NCI-H1105 (cell line): ENCODE results near the gene HIF1A.
A peak's percentile ranks its signal among the peaks of the same experiment; 100 is the strongest.
"Not testable (repeated sequence)": the region's sequence is repeated elsewhere in the genome, so short reads cannot be mapped to it uniquely, and the experiment has no call there.

ENCODE experiments used
- DNase-seq: peaks from one replicate; lab custom pipeline; 2025; lab: John Stamatoyannopoulos, UW

The HIF1A gene

GRCh38 chr14:61673305-61673704 is 22.0 kb upstream of the HIF1A start:
- DNase-seq = no peak

- DNase-seq = no peak
Observed at GRCh38 chr14:61675291-61675690, 20.0 kb upstream of the HIF1A start.

- no peak for DNase-seq
Observed at GRCh38 chr14:61677479-61677878, 17.8 kb upstream of the HIF1A start.

DNA sequence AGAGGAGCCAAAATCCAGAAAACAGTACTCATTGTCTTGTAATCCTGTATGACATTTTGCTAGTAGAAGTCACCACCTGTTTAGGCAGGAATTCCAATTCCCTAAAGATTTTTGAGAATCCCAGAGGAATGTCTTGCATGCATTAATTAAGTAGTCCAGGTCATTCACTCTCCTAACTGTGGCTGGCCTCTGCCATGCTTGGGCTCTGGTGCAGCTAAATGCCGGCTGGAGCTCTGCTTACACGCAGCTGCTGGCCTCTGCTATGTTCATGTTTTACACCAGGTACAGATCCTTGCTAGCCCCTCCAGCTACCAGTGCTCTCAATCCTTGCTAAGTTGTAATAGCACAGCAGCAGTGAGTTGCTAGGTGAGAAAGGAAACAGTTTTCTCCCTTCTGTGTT is 16.3 kb upstream of the HIF1A start:
- no peak for DNase-seq

- no peak for DNase-seq
Observed at GRCh38 chr14:61681413-61681812, 13.9 kb upstream of the HIF1A start.

DNA sequence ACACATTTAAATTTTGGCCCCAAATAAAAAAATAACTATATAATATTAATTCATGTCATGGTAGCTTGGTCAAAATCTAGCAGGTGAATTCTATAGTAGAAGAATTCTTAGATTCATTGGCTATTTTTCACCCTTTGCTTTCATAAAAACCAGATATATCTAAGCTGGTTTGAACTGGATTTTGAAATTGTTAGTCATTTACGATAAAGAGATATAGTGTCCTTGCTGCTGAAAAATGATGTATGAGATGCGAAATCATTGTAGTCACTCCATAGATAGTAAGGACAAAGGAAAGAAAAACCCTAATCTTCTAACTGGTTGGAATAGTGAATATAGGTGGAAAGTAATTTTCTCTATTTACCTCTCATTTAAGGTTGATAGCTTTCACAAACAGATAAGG is 12.2 kb upstream of the HIF1A start:
- DNase-seq = no peak

DNA sequence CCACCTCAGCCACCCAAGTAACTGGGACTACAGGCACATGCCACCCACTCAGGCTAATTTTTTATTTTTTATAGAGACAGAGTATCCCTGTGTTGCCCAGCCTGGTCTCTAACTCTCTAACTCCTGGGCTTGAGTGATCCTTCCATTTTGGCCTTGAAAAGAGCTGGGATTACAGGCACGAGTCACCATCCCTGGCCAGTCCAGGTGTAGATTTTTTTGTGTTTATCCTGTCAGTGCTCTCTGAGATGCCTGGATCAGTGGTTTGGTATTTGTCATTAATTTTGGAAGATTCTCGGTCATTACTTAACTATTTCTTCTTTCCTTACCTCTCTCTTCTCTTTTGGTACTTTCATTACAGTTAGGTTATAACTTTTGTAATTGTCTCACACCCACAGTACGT is 5.3 kb upstream of the HIF1A start:
- no peak for DNase-seq

GRCh38 chr14:61690982-61691381 is 4.3 kb upstream of the HIF1A start:
- DNase-seq = no peak

DNA sequence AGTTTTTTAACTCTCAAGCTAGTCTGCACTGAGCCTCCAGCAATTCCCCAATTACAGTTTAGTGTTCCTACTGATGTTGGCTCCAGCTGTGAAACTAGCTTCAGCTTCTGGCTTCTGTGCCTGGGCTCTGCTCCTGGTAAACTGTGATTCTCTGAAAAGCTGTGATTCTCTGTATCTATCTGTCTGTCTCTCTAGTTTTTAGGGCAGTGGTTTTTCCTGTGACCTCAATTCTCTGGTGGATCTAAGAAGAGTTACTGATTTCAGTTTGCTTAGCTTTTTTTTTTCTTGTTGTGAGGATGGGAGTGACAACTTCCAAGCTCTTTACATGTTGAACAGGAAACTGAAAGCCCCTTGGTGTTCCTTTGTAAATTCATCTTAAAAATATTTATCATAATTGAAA is 3.8 kb upstream of the HIF1A start:
- DNase-seq = no peak

GRCh38 chr14:61694039-61694438 is 1.3 kb upstream of the HIF1A start:
- DNase-seq = no peak

- DNase-seq = peak; percentile 51
Observed at GRCh38 chr14:61695695-61696527, 598 bp downstream of the HIF1A start.

DNA sequence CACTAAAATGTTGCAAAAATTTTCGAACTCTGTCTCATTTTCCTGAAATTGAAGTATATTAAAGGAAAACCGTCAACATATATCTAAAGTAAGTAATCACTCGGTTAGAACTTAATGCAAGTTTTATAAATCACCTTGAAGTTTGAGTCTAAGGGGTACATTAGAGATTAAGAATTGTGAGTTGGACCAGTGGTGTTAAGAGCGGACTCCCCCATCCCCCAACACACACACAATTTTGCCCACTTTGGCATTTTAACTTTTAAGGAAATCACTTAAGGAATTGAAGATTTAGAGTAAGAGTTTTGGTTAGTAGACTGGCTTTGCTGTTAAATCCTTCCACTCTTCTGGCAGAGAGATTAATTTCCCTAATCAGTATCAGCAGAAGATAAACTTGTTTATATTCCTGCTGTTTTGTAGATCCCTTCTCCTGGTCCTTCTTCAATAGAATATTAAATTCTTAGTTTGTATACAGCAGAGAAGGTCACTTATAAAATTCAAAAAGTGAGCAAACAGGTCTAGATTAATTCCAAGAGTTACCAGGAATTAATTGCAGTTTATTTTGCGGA is 1.5 kb downstream of the HIF1A start:
- no peak for DNase-seq

DNA sequence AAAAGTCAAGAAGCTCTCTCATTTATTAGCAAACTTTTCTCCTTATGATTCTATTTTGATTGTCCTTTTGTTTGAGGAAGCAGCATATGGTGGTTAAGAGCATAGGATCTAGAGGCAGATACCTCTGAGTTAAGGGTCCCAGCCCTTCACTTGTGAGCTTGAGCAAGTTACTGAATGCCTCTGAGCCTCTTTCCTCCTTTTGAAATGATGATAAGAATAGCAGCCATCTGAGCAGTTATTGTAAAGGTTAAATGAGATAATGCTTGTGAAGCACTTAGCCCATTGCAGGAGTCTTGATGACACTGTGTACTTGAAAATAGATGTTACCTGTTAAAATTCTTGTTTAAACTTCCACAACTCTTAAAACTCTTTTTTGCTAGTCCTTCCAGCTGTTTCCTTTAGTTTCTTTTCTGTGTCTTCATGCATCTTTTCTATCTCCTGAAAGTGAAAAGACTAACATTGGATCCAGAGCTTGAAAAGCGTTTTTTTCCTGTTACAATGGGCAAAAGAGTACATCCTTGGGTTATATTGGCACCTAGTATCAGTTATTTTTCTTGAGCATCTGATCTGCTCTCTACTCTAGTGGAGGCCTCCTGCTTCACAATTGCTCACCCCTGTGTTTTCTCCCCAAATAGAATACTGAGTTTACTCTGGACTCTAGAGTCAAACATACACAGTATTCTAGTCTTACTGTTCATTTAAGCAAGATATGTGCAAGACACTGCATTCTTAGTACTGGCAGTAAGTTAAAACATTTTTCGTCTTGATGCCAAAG is 3.1 kb downstream of the HIF1A start:
- DNase-seq = no peak

DNA sequence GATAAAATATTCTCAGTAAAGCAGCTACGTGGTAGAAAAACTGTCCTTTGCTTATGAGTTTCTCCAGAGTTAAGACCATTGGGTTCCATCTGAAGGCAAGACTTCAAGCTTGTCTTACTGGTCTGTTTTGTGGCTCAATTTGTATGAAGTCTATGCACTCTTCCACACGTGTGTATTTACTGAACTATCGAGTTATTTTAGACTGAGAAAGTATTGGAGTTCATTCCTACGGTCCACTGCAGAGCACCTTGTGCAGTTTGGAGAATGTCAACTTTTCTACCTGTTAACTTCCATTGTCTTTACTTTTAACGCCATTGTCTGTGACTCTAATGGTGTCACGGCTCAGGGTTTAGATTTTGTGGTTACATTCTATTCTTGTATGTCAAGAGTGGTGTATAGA is 3.7 kb downstream of the HIF1A start:
- DNase-seq = no peak

GRCh38 chr14:61700104-61700886 is 5.0 kb downstream of the HIF1A start:
- DNase-seq = no peak

- no peak for DNase-seq
Observed at GRCh38 chr14:61701946-61702345, 6.6 kb downstream of the HIF1A start.

DNA sequence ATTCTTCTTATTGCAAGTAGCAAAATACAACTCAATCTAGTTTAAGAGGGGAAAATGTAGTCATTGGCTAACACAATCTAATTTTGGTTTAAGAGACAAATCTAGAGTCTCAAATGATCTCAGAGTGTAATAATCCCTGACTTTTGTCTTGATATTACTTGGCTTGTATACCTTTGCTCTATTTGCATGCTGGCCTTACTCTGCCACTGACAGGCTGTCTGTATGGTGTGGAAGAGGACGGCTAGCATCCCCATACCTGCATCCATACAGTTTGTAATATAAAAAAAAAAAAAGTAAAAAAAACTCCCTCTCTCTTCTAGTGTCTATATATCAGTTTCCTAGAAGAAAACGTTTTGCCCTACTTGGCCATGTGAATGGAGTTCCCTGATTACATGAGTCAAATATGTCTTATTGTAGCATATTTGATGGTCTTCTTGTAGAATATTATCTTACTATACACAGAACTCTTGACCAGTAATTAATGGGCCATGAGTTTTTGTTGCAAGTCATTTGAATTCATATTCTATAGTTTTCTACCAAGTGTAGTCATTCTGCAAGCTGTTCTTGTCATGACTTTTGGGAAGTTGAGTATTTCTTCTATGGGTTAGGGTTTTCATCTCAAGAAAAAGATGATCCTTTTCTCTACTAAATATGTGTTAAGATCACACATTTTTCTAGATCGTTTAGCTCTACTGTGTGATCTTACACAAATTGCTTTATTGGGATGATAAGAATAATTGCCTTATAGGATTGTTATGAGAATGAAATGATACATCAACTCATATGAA is 8.2 kb downstream of the HIF1A start:
- no peak for DNase-seq

DNA sequence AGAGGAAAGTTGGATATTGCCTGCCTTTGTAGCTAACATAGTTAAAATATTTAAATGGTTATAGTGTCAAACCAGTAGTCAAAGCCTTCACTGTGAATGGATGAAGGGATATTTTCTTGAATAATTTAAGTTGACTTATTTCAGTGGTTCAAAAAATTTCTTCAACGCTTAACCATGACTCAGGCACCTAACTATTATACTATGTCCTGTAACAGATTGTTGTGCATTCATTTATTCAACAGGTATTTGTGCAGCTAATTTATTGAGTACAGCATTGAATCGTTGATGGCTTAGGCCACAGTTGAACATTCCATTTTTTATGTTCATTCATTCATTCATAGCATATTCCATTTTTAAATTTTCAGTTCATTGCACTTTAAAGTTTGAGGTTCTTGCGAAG is 9.2 kb downstream of the HIF1A start:
- no peak for DNase-seq

DNA sequence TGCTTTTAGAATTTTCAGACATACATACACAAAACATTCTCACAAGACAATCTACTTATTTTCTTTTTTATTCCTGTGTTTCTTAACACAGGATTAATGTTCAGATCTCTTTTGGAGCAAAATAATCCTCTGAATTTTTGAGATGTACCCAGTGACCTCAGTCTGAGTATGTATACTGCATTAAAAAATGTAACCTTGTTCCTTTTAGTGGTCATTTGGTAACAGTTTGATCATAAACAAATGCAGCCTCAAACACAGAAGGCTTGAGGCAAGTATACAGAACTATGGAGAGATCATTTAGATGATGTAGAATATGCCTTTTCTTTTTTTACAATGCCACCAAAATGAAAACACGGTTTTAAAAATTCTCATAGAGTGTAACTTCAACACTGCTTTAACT is 9.7 kb downstream of the HIF1A start:
- no peak for DNase-seq

DNA sequence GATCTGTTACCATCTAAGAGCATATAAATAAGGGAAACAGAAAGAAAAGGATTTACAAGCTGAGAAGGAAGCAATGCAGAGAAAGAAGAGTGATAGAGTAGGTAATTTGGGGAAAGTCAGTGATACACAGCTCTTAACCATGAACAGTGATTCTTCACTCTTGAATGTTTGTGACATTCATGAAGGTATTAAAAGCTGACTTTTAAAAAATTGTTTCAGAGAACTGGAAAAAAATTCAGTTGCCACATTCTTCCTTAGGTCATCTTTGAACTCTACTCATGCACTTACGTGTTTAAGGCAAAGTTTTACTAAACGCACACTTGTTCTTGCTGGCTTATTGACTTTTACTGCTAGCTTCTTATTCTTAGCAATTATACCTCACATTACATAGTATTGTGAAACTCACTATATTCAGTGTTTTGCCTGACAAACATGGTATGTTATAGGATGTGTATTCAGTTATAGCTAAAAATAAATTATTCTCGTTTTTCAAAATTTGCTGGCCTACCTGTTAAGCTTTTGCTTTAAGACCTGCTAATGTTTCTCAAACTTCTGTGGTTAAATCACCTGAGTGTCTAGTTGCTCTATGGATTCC is 10.9 kb downstream of the HIF1A start:
- no peak for DNase-seq

- not testable (repeated sequence) for DNase-seq
Observed at GRCh38 chr14:61707774-61708173, 12.5 kb downstream of the HIF1A start.
